H1 (cell line): Measurements from ENCODE around the gene AKT1. TPM values are rescaled to one million over a fixed set of nuclear protein-coding genes. Genes with fewer than 3 reads are reported as not detected.

ENCODE experiments used
- BCL11A ChIP-seq, 2 experiments: IDR thresholded peaks; one replicate each; pipeline ENCODE4 v1.6.1; 2011; ENCODE audit warnings: low read depth in 2 of 2, low read length in 2 of 2, mild to moderate bottlenecking in 2 of 2
- EZH2 ChIP-seq: fragments of 200-600 bp; sonication (generic); IDR thresholded peaks from 2 replicates; pipeline ENCODE4 v1.7.1; 2012; ENCODE audit warnings: low read depth, mild to moderate bottlenecking, moderate library complexity, low read length, inconsistent platforms; ENCODE audit not compliant: severe bottlenecking
- HDAC2 ChIP-seq, 2 experiments: fragments of 300-600 bp in 1 of 2; sonication (generic) in 1 of 2; IDR thresholded peaks; 2 replicates each; pipeline ENCODE4 v1.6.1; 2011 to 2012; ENCODE audit warnings: low read depth in 2 of 2, low read length in 2 of 2, mild to moderate bottlenecking in 2 of 2, moderate library complexity in 2 of 2, borderline replicate concordance in 1 of 2, inconsistent platforms in 1 of 2
- MAFK ChIP-seq: IDR thresholded peaks from 2 replicates; pipeline ENCODE4 v1.6.1; 2012; ENCODE audit warnings: low read depth, mild to moderate bottlenecking, improper control_type of control experiment, low read length
- NRF1 ChIP-seq: IDR thresholded peaks from 2 replicates; pipeline ENCODE4 v1.6.1; 2011; ENCODE audit warnings: mild to moderate bottlenecking, low read depth, low read length, improper control_type of control experiment
- POLR2AphosphoS5 ChIP-seq: IDR thresholded peaks from 2 replicates; pipeline ENCODE4 v1.6.1; 2011; ENCODE audit warnings: low read depth, low read length
- RBBP5 ChIP-seq: IDR thresholded peaks from 2 replicates; pipeline ENCODE4 v1.7.1; 2012; ENCODE audit warnings: low read depth, mild to moderate bottlenecking, inconsistent platforms, low read length, moderate library complexity, borderline replicate concordance
- RNF2 ChIP-seq: fragments of 200-900, 300-1000 bp; sonication (generic); IDR thresholded peaks from 2 replicates; pipeline ENCODE4 v1.7.1; 2016; ENCODE audit warnings: borderline replicate concordance, low read depth, mild to moderate bottlenecking, antibody characterized with exemption, low read length; ENCODE audit not compliant: poor library complexity, severe bottlenecking; ENCODE audit errors: missing control alignments
- SIRT6 ChIP-seq: IDR thresholded peaks from one replicate; pipeline ENCODE4 v1.7.1; 2012; ENCODE audit warnings: low read length, inconsistent platforms
- SUZ12 ChIP-seq: fragments of 200-600 bp; sonication (generic); IDR thresholded peaks from 2 replicates; pipeline ENCODE4 v1.6.1; 2012; ENCODE audit warnings: mild to moderate bottlenecking, inconsistent platforms, low read length, moderate library complexity, mixed read lengths
- TAF7 ChIP-seq: optimal IDR thresholded peaks from 2 replicates; pipeline ENCODE3; 2011; ENCODE audit warnings: low read depth, mild to moderate bottlenecking, inconsistent platforms, low read length, moderate library complexity, borderline replicate concordance
- TBP ChIP-seq: IDR thresholded peaks from 2 replicates; pipeline ENCODE4 v1.6.1; 2011; ENCODE audit warnings: low read depth, low read length, improper control_type of control experiment
- polyA plus RNA-seq, 7 experiments: library from polyadenylated mRNA; depleted of rRNA in 3 of 7; stranded (reverse) in 5 of 7; unstranded in 2 of 7; fragments of >200 nt in 5 of 7; fragments of 200-250 nt in 2 of 7; gene quantifications; 1 replicate in 5 of 7; 2 replicates in 1 of 7; 4 replicates in 1 of 7; pipeline versions ENCODE4 v1.2.1 to v1.2.3, GENCODE V29; 2011 to 2013; ENCODE audit warnings: missing spikeins in 2 of 7, mixed read lengths in 2 of 7
- total RNA-seq: library from RNA; stranded (reverse); fragmentation: NEBNext Ultra II Directional; extraction: Animal tissue kit (Norgen Biotek cat#: 25700); gene quantifications from 2 replicates; pipeline ENCODE4 v1.2.1, GENCODE V29; 2021
- TF ChIP-seq, protein P1 (sequence below): IDR thresholded peaks from 2 replicates; pipeline ENCODE4 v1.6.1; 2011; ENCODE audit warnings: low read depth, mild to moderate bottlenecking, low read length; ENCODE audit not compliant: insufficient read depth
- TF ChIP-seq, protein P2 (sequence below): IDR thresholded peaks from 2 replicates; pipeline ENCODE4 v1.6.1; 2012; ENCODE audit warnings: inconsistent platforms

The AKT1 gene
- total and polyA plus RNA-seq, 2 of the 8 experiments (the other 6 are each of a cell fraction or from before 2014, with no cell fraction given) = 68.1 to 71.5 TPM

DNA sequence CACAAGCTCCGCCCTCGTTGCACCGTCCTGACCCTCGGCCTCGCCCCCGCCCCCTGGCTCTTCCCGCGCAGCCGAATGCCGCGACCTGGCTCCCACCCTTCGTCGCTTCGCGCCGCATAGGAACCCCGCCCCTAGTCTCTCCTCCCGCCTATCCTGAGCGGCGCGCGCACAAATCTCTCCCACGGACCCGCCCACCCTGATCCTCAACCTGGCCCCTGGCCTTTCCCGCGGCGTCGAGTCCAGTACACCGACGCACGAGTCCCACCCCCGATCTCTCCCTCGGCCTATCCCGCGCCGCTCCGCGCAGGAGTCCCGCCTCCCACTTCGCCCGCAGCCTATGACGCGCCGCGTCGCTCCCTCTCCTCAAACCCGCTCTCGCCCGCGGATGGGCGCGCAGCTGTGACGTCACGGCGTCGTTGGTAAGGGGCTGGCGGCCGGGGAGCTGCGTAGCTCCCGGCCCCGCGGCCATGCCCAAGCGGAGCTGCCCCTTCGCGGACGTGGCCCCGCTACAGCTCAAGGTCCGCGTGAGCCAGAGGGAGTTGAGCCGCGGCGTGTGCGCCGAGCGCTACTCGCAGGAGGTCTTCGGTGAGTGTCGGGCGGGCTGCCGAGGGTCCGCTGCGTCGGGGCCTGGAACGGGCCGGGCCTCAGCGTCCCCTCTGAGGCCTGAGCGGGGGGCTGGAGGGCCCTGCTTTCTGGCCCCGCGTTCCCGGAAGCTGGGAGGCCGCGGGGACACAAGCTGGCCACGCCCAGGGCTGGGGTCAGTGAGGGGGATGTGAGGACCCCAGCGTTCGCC is 42.6 kb downstream of the AKT1 start, which contains the start of gene SIVA1 (continued):
- TF ChIP-seq SUZ12 (no peak), NRF1 (no peak), BCL11A (IDR thresholded peaks at IDR 0.05; ENCODE audit: low read depth in 2 of 2, low read length in 2 of 2) (no peak), TAF7 (peak; percentile 34), POLR2AphosphoS5 (peak; percentile 78), MAFK (no peak), SIRT6 (no peak), HDAC2 (IDR thresholded peaks at IDR 0.05; ENCODE audit: borderline replicate concordance in 1 of 2, low read depth in 2 of 2, low read length in 2 of 2) (peak in 1 of 2 experiments; percentile 71; a peak in 1 of 4 replicates), TBP (peak; percentile 65), EZH2 (no peak), RBBP5 (peak; percentile 70), RNF2 (no peak)
- TF ChIP-seq, protein P1, sequence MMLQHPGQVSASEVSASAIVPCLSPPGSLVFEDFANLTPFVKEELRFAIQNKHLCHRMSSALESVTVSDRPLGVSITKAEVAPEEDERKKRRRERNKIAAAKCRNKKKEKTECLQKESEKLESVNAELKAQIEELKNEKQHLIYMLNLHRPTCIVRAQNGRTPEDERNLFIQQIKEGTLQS = peak; percentile 80
- TF ChIP-seq, protein P2, sequence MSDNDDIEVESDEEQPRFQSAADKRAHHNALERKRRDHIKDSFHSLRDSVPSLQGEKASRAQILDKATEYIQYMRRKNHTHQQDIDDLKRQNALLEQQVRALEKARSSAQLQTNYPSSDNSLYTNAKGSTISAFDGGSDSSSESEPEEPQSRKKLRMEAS = peak; percentile 46
